ENCODE data around the gene GPC1.

The GPC1 gene

DNA sequence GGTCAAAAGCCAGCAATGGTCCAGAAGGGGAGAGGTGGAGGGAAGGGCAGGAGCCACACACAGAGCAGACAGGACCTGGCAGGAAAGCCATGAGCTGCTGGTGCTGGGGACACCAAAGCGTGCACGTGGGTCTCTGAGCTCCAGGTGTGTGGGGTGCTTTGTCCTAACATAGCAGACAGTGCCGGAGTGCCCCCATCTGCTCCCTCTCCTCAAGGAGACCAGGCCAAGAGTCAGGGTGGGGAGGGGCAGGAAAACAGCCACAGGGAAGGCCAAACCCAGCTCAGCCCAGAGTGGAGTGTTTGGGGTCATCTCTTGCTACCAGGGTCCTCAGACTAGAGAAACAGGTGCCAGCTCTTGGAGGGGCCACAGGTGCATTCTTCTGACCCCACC lies 4.2 kb upstream of the GPC1 start:
- DNase-seq (ENCODE audit: low spot score): no peak

GRCh38 chr2:240431661-240432424 lies 3.6 kb upstream of the GPC1 start:
- no peak for DNase-seq (ENCODE audit: low spot score)

DNA sequence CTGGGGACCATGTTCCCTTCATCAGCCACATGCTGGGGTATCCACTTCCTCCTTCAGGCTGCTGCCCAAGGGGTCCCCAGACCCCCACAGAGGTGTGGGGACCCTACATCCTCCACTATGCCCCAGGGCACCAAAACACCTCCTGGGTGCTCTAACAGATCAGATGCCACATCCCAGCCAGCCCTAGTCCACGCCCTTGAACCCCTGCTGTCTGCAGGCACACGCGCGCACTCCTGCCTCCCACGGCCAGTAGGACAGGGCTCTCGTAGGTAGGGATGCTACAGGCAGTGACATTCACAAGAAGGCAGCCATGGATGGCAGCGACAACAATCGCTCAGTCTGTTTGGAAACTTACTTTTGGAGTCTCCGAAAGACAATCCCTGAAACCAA lies 3.0 kb upstream of the GPC1 start:
- DNase-seq (ENCODE audit: low spot score): no peak

- no peak for DNase-seq (ENCODE audit: low spot score)
These were observed 2.4 kb upstream of the GPC1 start for GRCh38 chr2:240432820-240433801.

- peak; percentile 94 for DNase-seq (ENCODE audit: low spot score)
These were observed 1.3 kb upstream of the GPC1 start for GRCh38 chr2:240433973-240434727.

DNA sequence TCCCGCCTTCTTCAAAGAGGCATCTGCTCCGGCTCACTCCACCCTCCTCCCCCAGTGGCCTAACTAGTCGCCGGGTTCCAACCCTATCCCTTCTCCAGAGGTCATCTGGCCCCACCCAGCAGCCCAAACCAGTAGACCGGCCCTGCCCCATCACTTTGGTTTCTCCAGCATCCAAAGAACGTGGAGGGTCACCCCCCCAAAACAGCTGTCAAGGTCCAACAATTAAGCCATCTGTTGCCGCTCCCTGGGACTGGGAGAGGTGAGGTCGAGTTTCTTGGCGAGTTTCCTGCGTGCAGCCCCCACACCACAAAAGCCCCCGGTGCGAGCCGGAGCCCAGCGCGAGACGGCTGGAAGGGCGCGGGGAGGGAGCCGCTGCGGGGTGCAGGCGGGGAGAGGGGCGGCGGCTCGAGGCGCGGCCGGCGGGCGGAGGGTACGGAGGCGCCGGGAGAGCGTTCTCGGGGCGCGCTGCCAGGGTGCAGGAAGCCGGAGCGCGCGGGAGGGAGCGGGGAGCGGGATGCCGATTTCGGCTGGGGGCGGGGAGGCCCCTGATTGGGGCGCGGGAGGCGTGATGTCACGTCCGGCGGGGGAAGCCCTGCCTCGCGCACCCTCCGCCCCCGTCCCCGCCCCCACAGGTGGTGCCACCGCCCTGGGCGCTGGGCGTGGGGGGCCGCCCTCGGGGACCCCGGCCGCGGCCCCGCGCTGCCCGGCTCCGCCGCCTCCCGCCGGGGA lies 571 bp upstream of the GPC1 start:
- peak; percentile 99 for DNase-seq (ENCODE audit: low spot score)

- DNase-seq (ENCODE audit: low spot score): peak; percentile 60
These were observed 652 bp downstream of the GPC1 start for GRCh38 chr2:240435948-240436682.

- DNase-seq (ENCODE audit: low spot score): no peak
These were observed 1.5 kb downstream of the GPC1 start for GRCh38 chr2:240436683-240437550.

GRCh38 chr2:240437551-240437860 lies 2.0 kb downstream of the GPC1 start:
- no peak for DNase-seq (ENCODE audit: low spot score)

- peak; percentile 91 for DNase-seq (ENCODE audit: low spot score)
These were observed 2.7 kb downstream of the GPC1 start for GRCh38 chr2:240437861-240438809.

DNA sequence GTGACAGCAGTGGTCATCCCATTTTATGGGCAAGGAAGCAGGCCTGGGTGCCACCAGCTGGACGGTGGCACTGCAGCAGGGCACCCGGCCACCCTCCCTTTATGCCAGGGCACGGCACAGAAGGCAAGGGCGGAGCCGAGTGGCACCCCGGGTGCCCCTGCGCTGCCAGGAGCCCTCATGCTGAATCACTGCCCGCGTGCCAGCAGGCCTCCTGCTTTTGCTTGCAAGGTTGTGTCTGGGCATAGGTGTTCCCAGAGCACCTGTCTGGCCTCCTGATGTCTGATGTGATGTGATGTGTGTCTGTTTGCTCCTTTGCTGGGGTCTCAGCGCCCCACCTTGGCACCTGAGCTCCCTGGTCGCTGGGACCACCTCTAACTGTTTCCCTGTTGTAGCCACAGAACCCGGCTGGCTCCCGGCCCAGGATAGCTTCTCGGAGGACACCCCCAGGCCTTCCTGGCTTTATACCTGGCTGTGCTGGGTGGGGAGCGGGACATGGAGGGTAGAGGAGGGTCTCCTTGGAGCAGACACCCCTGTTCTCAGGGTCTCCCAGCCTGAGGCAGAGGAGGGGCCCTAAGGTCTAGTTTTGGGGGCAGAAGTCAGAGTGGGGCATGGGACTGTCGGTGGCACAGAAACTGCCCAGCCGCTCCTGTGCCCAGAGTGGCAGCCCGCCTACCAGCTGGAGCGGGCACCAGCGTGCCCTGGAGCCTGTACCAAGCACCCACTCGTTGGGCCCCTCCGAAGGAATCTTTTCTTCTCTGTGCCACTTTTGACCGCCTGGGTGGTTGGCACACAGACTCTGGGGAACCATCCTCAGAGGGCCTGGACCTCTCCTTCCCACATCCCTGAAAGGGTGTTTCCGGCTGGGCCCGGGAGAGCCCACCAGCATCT lies 3.6 kb downstream of the GPC1 start:
- no peak for DNase-seq (ENCODE audit: low spot score)

DNA sequence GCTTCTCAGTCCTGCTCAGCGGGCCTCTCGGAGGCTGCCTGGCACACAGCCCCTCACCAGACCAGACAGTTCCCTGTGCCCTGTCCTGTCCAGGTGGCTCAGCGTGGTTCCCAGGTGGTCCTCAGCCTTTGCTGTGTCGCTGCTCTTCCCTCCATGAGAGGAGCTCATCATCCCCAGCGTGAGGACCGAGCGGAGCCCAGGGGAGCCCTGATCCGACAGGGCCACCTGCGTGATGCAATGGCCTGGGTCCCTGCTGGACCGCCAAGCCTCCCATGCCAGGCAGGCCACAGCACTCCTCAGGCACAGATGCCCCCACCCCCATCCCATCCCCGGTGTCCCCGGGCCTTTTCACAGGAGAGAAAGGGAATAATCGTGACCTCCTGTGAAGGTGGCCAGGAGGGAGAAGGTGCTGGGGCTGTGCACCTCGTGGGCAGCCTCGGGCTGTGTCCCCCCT lies 4.3 kb downstream of the GPC1 start:
- DNase-seq (ENCODE audit: low spot score): no peak

DNA sequence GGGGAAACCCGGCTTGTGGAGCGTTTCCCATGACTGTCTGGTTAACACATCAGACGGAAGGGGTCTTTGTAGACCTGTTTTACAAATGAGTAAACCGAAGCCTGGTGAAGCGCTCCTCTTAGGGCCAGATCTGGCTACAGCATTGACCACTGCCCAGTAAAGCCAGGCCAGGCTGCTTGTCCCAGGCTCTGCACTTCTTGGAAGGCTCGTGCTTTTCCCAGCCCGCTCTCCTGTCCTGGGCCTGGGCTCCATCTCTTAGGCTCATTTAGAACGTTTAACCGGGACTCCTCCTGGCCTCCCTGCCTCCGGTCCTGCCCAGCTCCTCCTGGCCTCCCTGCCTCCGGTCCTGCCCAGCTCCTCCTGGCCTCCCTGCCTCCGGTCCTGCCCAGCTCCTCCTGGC lies 4.8 kb downstream of the GPC1 start:
- DNase-seq (ENCODE audit: low spot score): no peak

- DNase-seq (ENCODE audit: low spot score): no peak
These were observed 5.3 kb downstream of the GPC1 start for GRCh38 chr2:240440704-240441320.

DNA sequence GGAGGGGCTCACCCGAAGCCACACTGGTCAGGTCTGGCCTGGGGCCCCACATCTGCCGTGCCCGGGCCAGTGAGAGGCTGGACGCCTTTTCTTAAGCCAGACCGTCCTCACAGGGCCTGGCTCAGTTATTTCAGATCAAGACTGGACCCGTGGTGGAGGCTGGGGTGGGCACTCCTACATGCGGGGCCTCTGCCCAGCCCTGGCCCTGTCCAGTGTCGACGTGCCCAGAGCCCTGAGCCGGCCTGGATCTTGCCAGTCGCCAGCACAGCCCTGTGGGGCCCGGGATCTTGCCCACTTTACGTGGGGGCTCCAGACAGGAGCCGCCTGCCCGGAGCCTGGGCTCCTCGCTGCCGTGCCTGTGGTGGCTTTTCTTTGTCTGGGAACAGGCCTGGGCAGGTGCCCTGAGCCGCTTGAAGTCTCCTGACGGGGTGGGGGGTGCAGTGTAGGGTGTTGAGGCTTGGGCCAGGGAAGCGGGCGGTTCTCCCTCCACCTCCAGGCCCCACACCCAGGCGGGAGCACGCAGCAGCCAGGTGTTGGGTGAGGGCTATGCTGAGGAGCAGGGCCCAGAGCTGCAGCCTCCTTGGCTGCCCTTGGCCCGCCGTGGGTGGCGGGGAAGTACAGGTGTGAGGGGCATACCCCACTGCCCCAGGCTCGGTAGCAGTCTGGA lies 6.0 kb downstream of the GPC1 start:
- DNase-seq (ENCODE audit: low spot score): no peak

GRCh38 chr2:240441993-240442411 lies 6.5 kb downstream of the GPC1 start:
- DNase-seq (ENCODE audit: low spot score): no peak

Measured in AG08396 (cell line).